HepG2 (cell line): ENCODE measurements around the gene HERC4. TPM values are rescaled to one million over a fixed set of nuclear protein-coding genes. Genes with fewer than 3 reads are reported as not detected.

ENCODE experiments used
- ATAC-seq: fragments of 200-7000 bp; cut with Tn5 transposase; 3 replicates; pipeline ENCODE4 v1.9.1; 2020; ENCODE audit warnings: mild to moderate bottlenecking, moderate library complexity
- BruUV-seq: library from RNA; stranded (reverse); fragments of 400-500 nt; replicated peaks from 2 replicates; lab custom pipeline; 2021; lab: Mats Ljungman, UMichigan
- CTCF ChIA-PET: fragments of 300-600 bp; formaldehyde crosslinking; extraction: SDS; loops from one replicate; lab custom pipeline; 2021; ENCODE audit warnings: low total read pairs, inconsistent platforms, low intra/inter-chr PET ratio; lab: Yijun Ruan, JAX
- POLR2A ChIA-PET: fragments of 350-600 bp; sonication (Branson Sonifier 250); formaldehyde crosslinking; loops from one replicate; lab custom pipeline; 2020; ENCODE audit warnings: antibody characterized with exemption, inconsistent platforms; lab: Yijun Ruan, JAX
- DNase-seq: peaks from one replicate; pipeline ENCODE4 v3.0.0-alpha.2; 2015; ENCODE audit warnings: low spot score
- FAIRE-seq: peaks from 3 replicates; lab custom pipeline; 2011; peaks lifted over from hg19 to GRCh38; lab: Jason Lieb, UNC
- H2AFZ ChIP-seq: one replicate; pipeline ENCODE4 v1.6.1; 2011; ENCODE audit warnings: low read length, inconsistent platforms
- H3K27ac ChIP-seq: fragments of 300-600 bp; 3 replicates; pipeline ENCODE4 v1.8.0; 2011; ENCODE audit warnings: mixed run types, mild to moderate bottlenecking, mixed read lengths, low read length, inconsistent platforms; ENCODE audit not compliant: insufficient read depth; ENCODE audit errors: extremely low read length
- H3K27me3 ChIP-seq, 2 experiments: fragments of 200-600 bp in 1 of 2; 2 replicates in 1 of 2; 3 replicates in 1 of 2; pipeline versions ENCODE4 v1.6.0 to v1.8.0; 2011; ENCODE audit warnings: low read length in 2 of 2, mild to moderate bottlenecking in 2 of 2, moderate library complexity in 2 of 2, inconsistent platforms in 1 of 2; ENCODE audit not compliant: insufficient read depth in 2 of 2, control insufficient read depth in 1 of 2
- H3K36me3 ChIP-seq, 2 experiments: fragments of 200-600 bp in 1 of 2; replicated peaks in 1 of 2; 2 replicates in 1 of 2; 3 replicates in 1 of 2; pipeline versions ENCODE4 v1.5.1 to v1.8.0; 2011; ENCODE audit warnings: low read length in 2 of 2, inconsistent platforms in 1 of 2; ENCODE audit not compliant: insufficient read depth in 2 of 2, control insufficient read depth in 1 of 2
- H3K4me1 ChIP-seq: 2 replicates; pipeline ENCODE4 v1.5.1; 2012; ENCODE audit warnings: low read length, inconsistent platforms; ENCODE audit not compliant: insufficient read depth
- H3K4me2 ChIP-seq: 2 replicates; pipeline ENCODE4 v1.6.0; 2011; ENCODE audit warnings: low read depth, low read length, inconsistent platforms
- H3K4me3 ChIP-seq, 3 experiments: fragments of 200-600 bp in 1 of 3; sonication (generic), shearing (Covaris generic) in 1 of 3; replicated peaks in 1 of 3; 2 replicates each; pipeline ENCODE4 v1.5.1; 2011 to 2016; ENCODE audit warnings: low read length in 3 of 3, inconsistent platforms in 2 of 3, low read depth in 2 of 3, mild to moderate bottlenecking in 2 of 3, control low read depth in 1 of 3, mixed read lengths in 1 of 3; ENCODE audit not compliant: insufficient read depth in 1 of 3
- H3K79me2 ChIP-seq: one replicate; pipeline ENCODE4 v1.6.1; 2011; ENCODE audit warnings: low read length, inconsistent platforms; ENCODE audit not compliant: insufficient read depth
- H3K9ac ChIP-seq: 2 replicates; pipeline ENCODE4 v1.6.0; 2011; ENCODE audit warnings: mild to moderate bottlenecking, low read depth, low read length, inconsistent platforms; ENCODE audit not compliant: insufficient read depth
- H3K9me3 ChIP-seq: 2 replicates; pipeline ENCODE4 v1.5.1; 2012; ENCODE audit warnings: mild to moderate bottlenecking, low read length
- H4K20me1 ChIP-seq: 2 replicates; pipeline ENCODE4 v1.6.0; 2011; ENCODE audit warnings: inconsistent platforms, mild to moderate bottlenecking, low read length, moderate library complexity; ENCODE audit not compliant: insufficient read depth
- BRF2 ChIP-seq: sonication (generic); formaldehyde crosslinking; IDR thresholded peaks from 2 replicates; pipeline ENCODE4 v1.8.1; 2022; ENCODE audit warnings: mild to moderate bottlenecking, missing genetic modification reagents
- ELF1 ChIP-seq: sonication (generic); formaldehyde crosslinking; IDR thresholded peaks from 2 replicates; pipeline ENCODE4 v1.4.0; 2020; ENCODE audit warnings: missing genetic modification reagents
- FUBP1 ChIP-seq: sonication (generic); formaldehyde crosslinking; IDR thresholded peaks from 2 replicates; pipeline ENCODE4 v1.5.1; 2020; ENCODE audit warnings: missing genetic modification reagents, mild to moderate bottlenecking, borderline replicate concordance
- GATAD1 ChIP-seq: IDR thresholded peaks from 2 replicates; pipeline ENCODE4 v1.6.1; 2016; ENCODE audit warnings: missing genetic modification reagents, missing compliant biosample characterization
- HES4 ChIP-seq: sonication (generic); formaldehyde crosslinking; IDR thresholded peaks from 2 replicates; pipeline ENCODE4 v1.9.0; 2021; ENCODE audit warnings: mild to moderate bottlenecking, missing genetic modification reagents, borderline replicate concordance
- HNF1B ChIP-seq: sonication (generic); formaldehyde crosslinking; IDR thresholded peaks from 2 replicates; pipeline ENCODE4 v1.5.1; 2020; ENCODE audit warnings: mild to moderate bottlenecking, moderate library complexity, missing genetic modification reagents
- HNF4A ChIP-seq: sonication (generic); formaldehyde crosslinking; IDR thresholded peaks from 2 replicates; pipeline ENCODE4 v1.4.0; 2020; ENCODE audit warnings: missing genetic modification reagents
- MED1 ChIP-seq: sonication (generic); formaldehyde crosslinking; IDR thresholded peaks from 2 replicates; pipeline ENCODE4 v1.4.0; 2020; ENCODE audit warnings: missing genetic modification reagents
- NR0B2 ChIP-seq: sonication (generic); formaldehyde crosslinking; IDR thresholded peaks from 2 replicates; pipeline ENCODE4 v1.4.0; 2020; ENCODE audit warnings: mild to moderate bottlenecking, missing genetic modification reagents
- PREB ChIP-seq: sonication (generic); formaldehyde crosslinking; IDR thresholded peaks from 2 replicates; pipeline ENCODE4 v1.4.0; 2020; ENCODE audit warnings: missing genetic modification reagents
- SALL2 ChIP-seq: sonication (generic); formaldehyde crosslinking; IDR thresholded peaks from 2 replicates; pipeline ENCODE4 v1.8.1; 2023; ENCODE audit warnings: mild to moderate bottlenecking, missing genetic modification reagents, inconsistent platforms
- ZBTB8A ChIP-seq: sonication (generic); formaldehyde crosslinking; IDR thresholded peaks from 2 replicates; pipeline ENCODE4 v1.4.0; 2020; ENCODE audit warnings: mild to moderate bottlenecking, low read depth, missing genetic modification reagents, borderline replicate concordance
- ZNF160 ChIP-seq: sonication (generic); formaldehyde crosslinking; IDR thresholded peaks from 2 replicates; pipeline ENCODE4 v1.8.0; 2022; ENCODE audit warnings: mild to moderate bottlenecking, inconsistent platforms, missing genetic modification reagents
- ZNF263 ChIP-seq: sonication (generic); formaldehyde crosslinking; IDR thresholded peaks from 2 replicates; pipeline ENCODE4 v1.4.0; 2020; ENCODE audit warnings: missing genetic modification reagents
- ZNF580 ChIP-seq: IDR thresholded peaks from 2 replicates; pipeline ENCODE4 v1.6.1; 2016; ENCODE audit warnings: low read depth, borderline replicate concordance
- ZNF7 ChIP-seq: IDR thresholded peaks from 2 replicates; pipeline ENCODE4 v1.6.1; 2016; ENCODE audit warnings: missing biosample characterization, missing genetic modification reagents
- ZNF879 ChIP-seq: sonication (generic); formaldehyde crosslinking; IDR thresholded peaks from 2 replicates; pipeline ENCODE4 v1.8.1; 2023; ENCODE audit warnings: missing genetic modification reagents
- WGBS: methylation state at CpG from one replicate; pipeline ENCODE4 v1.1.6; 2017; ENCODE audit warnings: low lambda C conversion rate; 5-methylcytosine and 5-hydroxymethylcytosine counted together
- in situ Hi-C: cut with HindIII; loops from 2 replicates; pipeline ENCODE4 v1.10.0; 2017; ENCODE audit warnings: low pct_unique_long_range_greater_than_20kb; ENCODE audit not compliant: extremely low pct_ligation_motif_present
- intact Hi-C: fragments of 100-400 bp; cut with micrococcal nuclease; formaldehyde crosslinking; loops from one replicate; pipeline ENCODE4 v1.10.0; 2022; ENCODE audit not compliant: unreplicated experiment
- polyA plus RNA-seq, 8 experiments: library from polyadenylated mRNA; depleted of rRNA in 3 of 8; stranded (reverse) in 7 of 8; unstranded in 1 of 8; fragments of >200 nt; fragmentation: Illumina TruSeq in 4 of 8; extraction: Trizol in 4 of 8; gene quantifications; 2 replicates each; pipeline versions ENCODE4 v1.2.1 to v1.2.3, GENCODE V29; 2011 to 2016; ENCODE audit warnings: low read depth in 4 of 8, missing spikeins in 1 of 8, mixed read lengths in 1 of 8; ENCODE audit not compliant: insufficient read depth in 1 of 8
- total RNA-seq, 5 experiments: library from RNA; depleted of rRNA; stranded (reverse); fragments of >200 nt; fragmentation: Illumina TruSeq; extraction: Trizol; gene quantifications; 2 replicates each; pipeline ENCODE4 v1.2.3, GENCODE V29; 2016; ENCODE audit warnings: low read depth in 1 of 5

HERC4 gene
- total and polyA plus RNA-seq, 2 of the 13 experiments (the other 11 are each of a cell fraction or from before 2014, with no cell fraction given) = 9.8 to 20.2 TPM

- TF ChIP-seq FUBP1 (CRISPR knock-in tag) (no peak), ZNF879 (no peak), MED1 (CRISPR knock-in tag) (no peak), ZBTB8A (CRISPR knock-in tag) (no peak)
Measured at GRCh38 chr10:68118657-68119056, 43.6 kb upstream of the HERC4 start (continued).

- H3K9ac ChIP-seq = no peak overlapping the region
- no peak overlapping the region for H3K4me2 ChIP-seq
- H3K4me1 ChIP-seq = 0 out of 2 replicates have a peak, but pooled peaks cover 6% of the 10 kb centered on the region
- H3K36me3 ChIP-seq = no peaks in the 10 kb centered on the region
- FAIRE-seq (no peak), DNase-seq (no peak), ATAC-seq (no peak)
- H3K27me3 ChIP-seq = peaks cover 0 to 3% of the 10 kb centered on the region in 2 experiments; a peak in 1 of 5 replicates
- no peak overlapping the region for H3K27ac ChIP-seq
- H3K79me2 ChIP-seq = no peaks in the 10 kb centered on the region
- ChIA-PET CTCF (no interaction called here), POLR2A (no interaction called here)
- no peak overlapping the region for H2AFZ ChIP-seq
- intact Hi-C loops (no loop called here), in situ Hi-C loops (no loop called here)
- H3K9me3 ChIP-seq = no peaks in the 10 kb centered on the region
- H3K4me3 ChIP-seq = no peak overlapping the region
- 29% methylated on average over 1 of the region's 1 CpG for WGBS
- H4K20me1 ChIP-seq = no peaks in the 10 kb centered on the region
- no TSS peak for BruUV-seq
- TF ChIP-seq ZNF263 (CRISPR knock-in tag) (no peak), HNF4A (CRISPR knock-in tag) (no peak), ELF1 (CRISPR knock-in tag) (no peak), GATAD1 (CRISPR knock-in tag) (no peak), SALL2 (CRISPR knock-in tag) (no peak), HES4 (CRISPR knock-in tag) (no peak), ZNF580 (CRISPR knock-in tag) (no peak), ZNF160 (CRISPR knock-in tag) (no peak), PREB (CRISPR knock-in tag) (no peak), BRF2 (CRISPR knock-in tag) (no peak), ZNF7 (CRISPR knock-in tag) (no peak), NR0B2 (CRISPR knock-in tag) (no peak), HNF1B (CRISPR knock-in tag) (no peak)
Measured at GRCh38 chr10:68112837-68113236, 37.8 kb upstream of the HERC4 start.
